ENCODE results near the gene ZNF652.

- TF ChIP-seq GLIS3 (CRISPR knock-in tag; IDR thresholded peaks at IDR 0.05), result no peak
- no peak for TF ChIP-seq ESRRG (CRISPR knock-in tag; IDR thresholded peaks at IDR 0.05)
Observed at GRCh38 chr17:49269356-49269755, 92.7 kb downstream of the ZNF652 start.
